Activated effector memory CD4-positive, alpha-beta T cell treated with Interleukin-2 at 50 U/mL for 16 hours (primary cell): ENCODE data around the gene CFAP45.
A peak's percentile ranks its signal among the peaks of the same experiment; 100 is the strongest.

Experiments
- DNase-seq: peaks from one replicate; pipeline ENCODE4 v3.0.0-alpha.2; 2020

The CFAP45 gene

DNA sequence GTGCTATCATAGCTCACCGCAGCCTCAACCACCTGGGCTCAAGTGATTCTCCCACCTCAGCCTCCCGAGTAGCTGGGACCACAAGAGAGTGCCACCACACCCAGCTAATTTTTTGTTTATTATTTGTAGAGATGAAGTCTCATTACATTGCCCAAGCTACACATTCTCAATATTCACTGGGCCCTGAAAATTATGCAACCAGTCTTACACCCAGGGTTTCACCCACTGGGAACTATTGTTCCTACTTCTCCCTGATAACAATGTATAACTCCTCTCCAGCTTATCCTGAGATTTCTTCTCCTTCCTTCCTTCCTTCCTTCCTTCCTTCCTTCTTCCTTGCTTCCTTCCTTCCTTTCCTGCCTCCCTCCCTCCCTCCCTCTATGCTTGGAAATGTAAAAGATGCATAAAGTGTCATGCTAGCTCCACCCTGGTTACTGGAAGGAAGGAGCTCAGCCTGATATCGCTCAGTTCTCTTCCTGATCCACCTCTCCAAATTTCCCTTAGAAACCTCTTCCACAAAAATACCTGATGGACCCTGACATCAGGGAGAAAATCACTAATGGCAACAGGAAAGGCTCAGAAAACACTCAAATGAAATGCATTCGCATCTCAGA is 26.3 kb downstream of the CFAP45 start:
- DNase-seq: no peak

DNA sequence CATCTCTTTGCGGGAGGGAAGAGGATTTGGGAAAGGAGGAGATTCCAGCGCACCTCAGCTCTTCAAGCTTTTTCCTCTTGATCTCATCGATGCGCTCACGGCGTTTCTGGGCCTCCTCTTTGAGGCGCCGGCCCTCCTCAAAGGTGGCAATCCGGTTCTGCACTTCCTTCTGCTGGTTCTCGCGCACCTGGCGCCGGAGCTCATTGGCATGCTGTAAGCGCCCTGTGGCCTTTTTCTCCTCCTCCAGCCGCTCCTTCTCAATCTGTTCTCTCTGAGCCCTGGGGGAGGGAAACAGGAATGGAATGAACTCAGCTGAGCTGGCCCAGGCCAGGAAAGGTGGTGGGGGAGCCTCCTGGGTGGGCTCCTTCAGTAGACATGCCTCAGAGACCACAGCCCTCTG is 27.1 kb downstream of the CFAP45 start:
- DNase-seq: no peak

DNA sequence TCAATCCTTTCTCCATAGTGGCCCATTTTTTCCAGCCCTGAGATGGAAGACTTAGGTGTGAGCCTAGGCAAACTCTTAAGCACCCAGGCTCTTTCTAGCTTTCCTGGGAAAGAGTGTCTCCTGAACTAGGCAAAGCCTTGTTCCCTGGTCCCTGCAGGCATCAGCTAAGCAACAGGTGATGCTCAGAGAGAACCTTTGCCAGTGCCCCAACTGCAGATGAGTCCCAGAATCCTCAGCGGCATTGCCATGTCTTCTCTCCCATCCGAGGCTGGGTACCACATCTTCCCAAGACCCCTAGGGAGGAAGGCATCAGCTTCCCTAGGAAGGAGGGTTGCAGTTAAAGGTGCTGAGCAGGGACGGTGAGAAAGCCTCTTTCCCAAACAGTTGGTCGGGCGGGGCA is 29.3 kb downstream of the CFAP45 start:
- no peak for DNase-seq

DNA sequence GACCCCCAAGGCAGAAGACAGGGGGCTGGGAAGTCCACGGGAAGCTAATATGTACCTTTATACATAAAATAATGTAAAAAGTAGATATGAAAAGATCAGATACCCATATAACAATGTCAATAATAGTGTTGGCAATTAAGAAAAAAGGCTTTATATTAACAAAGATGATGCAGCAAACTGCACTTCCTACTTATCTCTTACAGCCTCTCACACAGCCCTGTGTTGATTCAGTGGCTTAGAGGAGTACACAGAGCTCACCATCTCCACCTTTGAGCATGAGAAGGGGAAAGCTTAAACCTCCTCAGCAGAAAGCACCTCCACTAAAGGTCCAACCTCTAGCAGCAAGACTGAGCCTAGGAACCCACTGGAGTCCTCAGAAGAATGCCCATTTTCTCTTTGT is 30.4 kb downstream of the CFAP45 start:
- DNase-seq: no peak

DNA sequence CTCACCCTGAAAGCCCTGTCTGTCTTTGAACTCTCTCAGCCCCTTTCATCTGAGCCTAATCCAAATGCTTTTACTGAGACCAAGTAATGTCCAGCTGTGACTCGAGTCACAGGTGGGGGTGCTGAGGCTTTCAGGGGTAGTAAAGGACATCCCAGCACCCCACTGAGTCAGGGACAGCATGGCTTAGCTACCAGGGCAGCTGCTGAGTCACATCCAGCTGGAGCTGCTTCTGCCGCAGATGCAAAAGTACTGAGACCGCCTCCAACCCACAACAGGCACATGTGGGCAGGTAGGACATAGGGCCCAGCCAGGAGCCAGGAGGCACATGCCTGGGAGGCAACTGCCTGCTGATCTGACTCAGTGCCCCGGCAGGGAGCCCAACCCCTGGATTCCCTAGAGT is 30.8 kb downstream of the CFAP45 start:
- no peak for DNase-seq

DNA sequence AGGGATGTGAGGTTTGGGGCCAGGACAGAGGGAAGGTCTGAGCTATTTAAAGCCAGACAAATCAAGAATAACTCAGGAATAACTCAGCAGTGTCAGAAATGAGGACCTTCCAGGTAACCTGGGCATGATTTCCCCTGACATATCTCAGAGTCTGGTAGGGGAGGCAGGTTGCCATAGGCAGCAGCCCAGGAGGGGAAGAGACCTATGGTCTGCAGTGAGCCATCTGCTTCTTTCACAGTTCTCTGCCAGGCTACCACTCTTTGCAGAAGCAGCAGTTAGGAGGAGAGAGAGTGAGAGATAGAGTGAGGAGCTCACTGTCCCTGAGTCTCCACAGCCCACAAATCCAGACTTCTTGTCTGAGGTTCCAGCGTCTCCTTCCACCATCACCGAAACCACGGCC is 31.2 kb downstream of the CFAP45 start:
- no peak for DNase-seq

DNA sequence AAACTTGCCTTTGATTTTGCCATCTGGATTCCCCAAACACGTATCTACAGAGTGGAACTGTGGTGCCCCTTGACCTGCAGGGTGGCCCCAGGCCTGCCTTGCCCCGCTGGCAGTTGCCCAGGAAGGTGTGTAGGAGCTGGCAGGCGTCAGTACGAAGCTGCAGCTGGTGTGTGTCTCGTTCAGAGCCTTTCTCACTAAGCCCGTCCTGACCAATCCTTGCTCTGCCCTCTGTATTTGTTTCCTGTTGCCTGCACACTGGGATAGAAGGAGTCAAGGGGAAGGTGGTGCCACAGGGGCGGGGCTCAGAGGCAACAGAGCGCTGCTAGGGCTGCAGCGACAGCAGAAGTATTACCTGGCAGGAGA is 32.3 kb downstream of the CFAP45 start:
- no peak for DNase-seq

DNA sequence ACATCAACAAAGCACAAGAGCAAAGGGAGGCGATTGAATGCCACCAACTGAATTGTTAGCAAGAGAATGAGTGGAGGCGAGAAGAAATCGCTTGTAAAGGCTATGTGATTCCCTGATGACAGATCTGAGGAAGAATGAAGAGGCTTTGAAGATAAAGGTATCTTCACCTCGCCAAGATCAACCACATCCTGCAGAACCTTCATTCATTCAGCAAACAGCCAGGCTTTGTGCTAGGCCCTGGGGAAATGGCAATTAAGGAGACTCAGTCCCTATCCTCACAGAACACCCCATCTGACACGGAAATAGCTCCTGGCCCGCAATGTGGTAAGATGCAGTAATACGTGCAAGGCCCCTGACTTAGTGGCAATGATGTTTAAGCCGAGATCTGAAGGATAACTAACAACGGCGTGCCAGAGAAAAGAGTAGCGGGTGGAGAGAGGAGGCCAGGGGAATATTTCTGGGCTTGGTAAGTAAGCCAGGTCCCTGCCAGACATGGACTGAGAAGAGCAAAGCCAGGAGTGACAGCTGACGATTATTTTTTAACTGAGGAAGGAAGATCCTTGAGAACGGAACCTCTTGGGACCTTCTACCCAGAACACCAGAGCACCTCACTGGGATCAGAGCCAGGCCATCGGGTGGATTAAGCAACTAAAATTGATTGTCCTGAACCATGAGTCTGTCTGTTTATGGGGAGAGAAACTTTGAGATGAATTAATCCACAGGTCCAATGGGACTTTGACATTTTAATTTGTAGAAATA is 32.9 kb downstream of the CFAP45 start:
- DNase-seq: no peak

DNA sequence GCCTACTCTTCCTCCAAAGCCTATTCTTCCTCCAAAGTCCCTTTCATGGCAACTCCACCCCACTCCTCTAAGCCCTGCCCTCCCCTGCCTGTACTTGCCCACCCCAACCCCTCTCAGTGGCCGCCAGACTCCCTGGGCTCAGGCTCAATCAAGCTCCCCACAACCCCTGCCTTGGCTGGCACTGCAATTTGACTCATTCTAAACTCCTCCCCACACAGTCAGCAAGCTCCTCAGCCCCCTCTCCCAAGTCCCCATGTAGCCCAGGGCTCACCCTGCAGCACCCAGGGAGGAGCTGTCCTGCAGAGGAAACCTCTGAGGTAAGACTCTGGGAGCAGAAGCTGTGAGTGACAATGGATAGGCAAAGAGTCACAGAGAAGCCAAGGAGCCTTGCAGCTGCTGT is 33.9 kb downstream of the CFAP45 start:
- DNase-seq: no peak

DNA sequence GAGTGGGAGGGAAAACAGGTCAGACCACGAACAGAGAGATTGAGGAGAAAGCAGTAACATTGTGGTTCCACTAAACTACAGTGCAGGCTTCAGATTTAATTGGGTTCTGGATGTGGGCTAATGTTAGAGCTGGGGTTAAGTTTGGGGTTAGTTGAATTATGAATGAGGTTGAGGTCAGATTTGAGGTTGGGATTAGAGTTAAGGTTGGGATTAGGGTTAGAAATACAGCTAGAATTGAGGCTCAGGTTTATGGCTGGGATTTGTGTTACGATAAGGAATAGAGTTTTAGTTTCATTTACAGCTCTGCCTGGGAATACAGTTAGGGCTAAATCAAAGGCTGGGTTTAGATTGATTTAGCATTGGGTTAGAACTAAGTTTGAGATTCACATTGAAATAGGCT is 35.7 kb downstream of the CFAP45 start:
- DNase-seq: no peak

DNA sequence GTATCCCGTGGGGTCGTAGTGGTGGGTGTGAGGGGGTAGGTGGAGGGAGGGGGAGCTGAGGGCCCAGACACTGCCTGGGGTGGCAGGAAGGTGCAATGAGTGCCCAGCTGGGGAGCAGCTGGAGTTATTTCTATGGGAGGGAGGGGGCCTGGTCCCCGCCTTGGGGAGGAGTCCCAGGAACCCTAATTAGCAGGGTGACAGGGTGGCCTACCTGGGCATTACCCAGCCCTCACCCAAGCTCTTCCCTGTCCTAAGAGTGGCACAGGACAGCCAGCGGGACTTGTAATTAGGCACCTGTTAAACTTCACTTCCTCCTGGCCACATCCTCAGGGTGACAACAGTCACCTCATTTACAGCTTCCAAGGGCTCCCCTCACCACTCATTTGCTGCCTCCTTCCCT is 37.4 kb downstream of the CFAP45 start, which contains the start of gene VSIG8:
Gene VSIG8 (minus strand): TSS at position 101 of the 400 bp plus-strand sequence. CDS start 136 bp downstream, outside the sequence.
- no peak for DNase-seq

DNA sequence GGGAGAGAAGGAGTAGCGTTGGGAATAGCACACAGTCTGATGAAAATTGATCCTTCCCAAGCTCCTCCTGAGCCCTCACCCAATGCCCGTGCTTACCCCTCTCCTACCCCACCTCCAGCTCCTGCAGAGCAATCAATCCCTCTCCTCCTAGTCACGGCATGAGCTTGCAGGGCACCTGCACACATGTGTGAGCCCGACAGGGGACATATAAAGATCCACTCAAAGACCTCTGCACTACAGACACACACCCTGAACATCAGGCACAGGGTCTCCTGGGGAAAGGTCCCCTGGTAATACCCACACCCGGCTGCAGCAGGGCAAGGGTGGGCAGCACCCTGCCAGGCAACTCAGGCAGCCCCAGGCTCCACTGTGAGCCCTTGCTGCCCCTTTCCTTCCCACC is 37.9 kb downstream of the CFAP45 start:
- DNase-seq: no peak

DNA sequence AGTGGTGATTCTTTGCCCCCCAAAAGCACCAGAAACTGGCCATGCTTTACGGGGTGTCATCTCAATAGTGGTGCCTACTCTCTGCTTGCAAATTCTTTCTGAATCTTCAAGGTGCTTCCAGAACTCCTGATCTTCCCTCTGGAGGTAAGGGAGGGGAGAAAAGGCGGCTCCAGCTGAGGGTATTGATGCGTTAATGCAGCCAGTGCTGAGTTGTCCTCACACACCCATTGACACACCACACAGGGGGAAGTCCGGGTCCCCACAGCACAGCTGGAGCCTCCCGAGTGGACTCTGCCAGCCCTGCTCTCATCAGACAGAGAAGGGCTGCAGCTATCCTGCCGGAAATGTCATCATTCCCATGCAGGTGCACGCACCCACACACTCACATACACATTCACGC is 38.7 kb downstream of the CFAP45 start:
- no peak for DNase-seq

DNA sequence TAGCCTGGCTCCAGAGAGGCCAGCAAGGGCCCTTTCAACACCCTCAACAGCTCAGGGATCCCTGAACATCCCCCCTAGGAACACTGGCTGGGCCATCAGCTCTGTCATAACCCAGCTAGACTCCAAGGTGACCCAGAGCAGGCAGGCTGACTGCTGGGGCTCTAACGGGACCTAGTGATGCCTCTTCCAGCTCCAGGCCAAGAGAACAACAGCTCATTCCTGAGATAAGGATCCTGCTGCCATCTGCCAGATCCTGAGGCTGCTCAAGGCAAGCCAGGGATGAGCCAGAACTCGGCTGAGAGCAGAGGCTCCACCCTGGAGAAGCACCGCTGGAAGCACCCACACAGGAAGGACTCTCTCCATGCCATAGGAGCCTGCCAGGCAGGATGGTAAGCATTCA is 39.5 kb downstream of the CFAP45 start:
- no peak for DNase-seq

DNA sequence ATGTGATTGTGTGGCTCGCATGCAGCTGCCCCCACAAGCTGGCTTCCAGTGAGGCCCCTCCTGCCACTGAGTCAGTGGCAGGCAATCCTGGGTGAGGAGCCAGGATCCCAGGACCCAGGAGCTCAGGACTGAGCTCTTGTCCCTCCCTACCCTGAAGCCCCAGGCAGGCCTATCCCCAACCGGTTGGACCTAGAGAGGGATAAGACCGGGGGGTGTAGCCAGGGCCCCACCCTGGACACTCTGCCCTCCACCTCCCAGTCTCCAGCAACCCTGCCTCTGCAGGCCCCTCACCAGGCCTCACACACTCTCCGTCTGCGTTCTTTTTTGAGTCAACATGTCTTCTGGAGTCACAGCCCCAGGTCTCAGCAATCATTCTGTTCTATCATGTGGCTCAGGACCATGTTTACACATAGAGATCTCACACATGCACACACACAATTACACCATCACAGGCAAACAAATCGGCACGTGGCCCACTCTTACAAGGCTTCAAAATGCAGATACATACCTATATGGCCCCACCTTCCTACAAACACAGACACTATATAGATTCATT is 40.1 kb downstream of the CFAP45 start:
- DNase-seq: no peak

DNA sequence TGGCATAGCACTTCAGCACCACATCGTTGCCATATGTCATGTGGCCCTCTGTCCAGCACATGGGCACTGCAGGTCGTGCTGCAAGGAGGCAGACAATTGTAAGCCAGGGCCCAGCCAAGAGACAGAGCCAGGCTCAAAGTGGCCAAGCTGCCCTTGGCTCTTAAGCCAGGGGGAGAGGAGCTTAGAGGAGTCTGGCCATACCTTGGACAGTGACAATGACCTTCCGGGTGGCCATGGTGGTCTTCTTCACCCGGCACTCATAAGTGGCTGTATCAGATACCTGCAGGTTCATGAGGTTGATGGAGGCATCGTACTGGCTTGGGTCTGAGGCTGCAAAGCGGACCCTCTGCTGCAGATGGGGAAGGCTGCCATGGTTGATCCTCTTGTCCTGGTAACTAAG is 42.1 kb downstream of the CFAP45 start:
- no peak for DNase-seq

DNA sequence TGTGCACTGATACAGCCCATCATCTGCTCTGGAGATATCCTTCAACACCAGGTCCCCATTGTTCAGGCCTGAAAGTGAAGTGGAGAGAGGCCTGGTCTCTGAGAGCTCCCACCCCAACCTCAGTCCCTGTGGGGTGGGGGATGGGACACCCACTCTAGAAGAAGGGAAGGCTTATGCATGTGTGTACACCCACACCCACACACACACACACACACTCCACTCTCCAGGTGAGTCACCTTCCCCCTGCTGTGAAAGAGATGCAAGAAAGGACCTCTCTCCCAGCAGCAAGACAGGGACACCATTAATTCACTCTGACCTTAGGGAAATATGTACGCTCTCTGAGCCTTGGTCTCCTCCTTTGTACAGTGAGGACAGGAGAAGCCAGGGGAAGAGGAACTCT is 43.4 kb downstream of the CFAP45 start:
- no peak for DNase-seq

DNA sequence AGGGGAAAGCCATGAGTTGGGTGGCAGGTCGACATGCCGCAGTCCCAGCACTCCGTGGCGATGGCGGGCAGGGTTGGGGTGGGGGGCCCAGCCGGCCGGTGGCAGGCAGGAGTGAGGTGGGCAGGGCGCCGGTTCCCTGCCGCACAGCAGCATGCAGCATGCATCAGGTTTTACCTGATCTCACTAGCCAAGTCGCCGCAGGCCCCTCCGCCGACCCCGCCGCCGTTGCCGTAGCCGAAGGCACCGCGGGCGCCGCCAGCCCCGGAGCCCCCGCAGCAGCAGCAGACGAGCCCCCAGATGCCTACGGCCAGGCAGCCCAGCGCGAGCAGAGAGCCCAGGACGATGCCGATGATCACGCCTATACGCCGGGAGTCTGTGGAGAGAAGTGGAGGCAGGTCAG is 44.3 kb downstream of the CFAP45 start:
- DNase-seq: no peak

DNA sequence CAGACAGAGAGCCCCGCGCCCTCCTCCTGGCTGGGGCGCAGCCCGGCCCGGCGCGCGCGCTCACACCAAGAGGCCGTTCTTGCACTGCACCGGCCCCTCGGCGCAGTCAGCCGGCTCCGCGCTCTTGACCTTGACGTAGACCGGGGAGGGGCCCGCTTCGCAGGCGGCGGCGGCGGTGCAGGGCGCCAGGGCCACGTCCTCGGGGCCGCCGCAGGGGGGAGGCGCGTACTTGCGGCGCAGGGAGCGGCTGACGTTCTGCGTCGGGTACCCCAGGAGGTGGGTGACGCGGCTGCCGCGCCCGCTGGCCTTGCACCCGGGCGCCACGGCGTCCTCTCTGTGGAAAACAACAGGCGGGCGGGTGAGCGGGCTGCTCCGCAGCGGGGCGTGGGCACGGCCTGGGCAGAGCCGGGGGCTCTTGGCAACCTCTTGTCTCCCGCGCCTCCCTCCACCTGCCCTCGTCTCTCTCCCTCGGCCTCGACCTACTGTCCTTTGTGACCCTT is 45.2 kb downstream of the CFAP45 start:
- DNase-seq: peak; percentile 69

DNA sequence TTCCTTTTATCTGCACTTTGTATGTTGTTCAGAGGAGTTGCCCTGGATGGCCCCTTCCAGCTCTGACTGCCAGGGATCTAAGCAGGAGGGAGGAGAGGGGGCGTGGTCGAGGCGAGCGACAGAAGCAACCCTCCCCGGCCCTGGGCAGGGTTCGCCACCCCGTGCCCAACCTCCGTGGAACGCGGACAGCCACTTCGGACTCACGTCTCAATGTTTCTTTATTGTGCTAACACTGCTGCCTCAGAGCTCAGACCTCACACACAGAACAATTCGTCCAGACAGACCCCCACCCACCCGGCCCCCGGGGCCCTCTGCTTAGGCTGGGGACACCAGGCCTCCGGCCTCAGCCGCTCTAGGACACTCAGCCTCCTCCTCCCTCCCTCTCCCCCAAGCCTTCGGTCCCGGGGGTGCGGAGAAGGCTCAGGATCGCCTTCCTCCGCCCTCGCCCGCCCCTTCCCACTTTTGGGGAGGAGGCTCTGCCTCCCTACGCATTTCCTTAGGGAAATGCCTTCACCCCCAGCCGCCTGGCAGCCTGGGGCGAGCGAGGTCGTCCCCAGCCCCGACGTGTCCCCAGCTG is 45.8 kb downstream of the CFAP45 start:
- DNase-seq: no peak

DNA sequence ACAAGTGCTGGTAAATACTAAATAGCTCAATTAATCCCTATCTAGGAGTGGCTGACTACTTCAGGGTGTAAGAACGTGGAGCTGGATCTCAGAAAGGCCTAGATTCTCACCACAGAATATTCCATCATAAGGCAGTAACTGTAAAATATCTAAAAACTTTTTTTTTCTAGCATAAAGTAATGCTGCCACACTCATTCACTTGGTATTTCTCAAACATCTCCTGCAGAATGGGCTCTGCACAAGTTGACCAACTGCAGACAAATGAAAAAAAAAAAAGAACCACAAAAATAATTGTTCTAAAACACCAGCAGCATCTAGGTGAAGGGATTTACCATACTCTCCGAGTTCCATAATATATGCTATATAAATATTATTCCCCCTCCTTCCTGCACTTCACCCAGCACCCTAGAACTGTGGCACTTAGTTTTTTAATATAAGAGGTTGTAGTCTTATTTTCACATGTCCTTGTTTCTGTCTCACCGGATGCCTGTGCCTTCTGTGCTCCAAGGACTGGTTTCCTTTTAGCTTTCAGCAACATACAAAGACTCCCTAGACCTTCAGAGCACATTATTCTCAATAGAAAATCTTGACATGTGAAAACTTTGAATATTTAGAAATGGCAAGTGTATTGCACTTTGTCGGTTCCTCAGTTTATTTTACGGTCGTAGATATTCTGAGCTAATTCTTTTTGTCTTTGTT is 46.4 kb downstream of the CFAP45 start:
- DNase-seq: no peak

DNA sequence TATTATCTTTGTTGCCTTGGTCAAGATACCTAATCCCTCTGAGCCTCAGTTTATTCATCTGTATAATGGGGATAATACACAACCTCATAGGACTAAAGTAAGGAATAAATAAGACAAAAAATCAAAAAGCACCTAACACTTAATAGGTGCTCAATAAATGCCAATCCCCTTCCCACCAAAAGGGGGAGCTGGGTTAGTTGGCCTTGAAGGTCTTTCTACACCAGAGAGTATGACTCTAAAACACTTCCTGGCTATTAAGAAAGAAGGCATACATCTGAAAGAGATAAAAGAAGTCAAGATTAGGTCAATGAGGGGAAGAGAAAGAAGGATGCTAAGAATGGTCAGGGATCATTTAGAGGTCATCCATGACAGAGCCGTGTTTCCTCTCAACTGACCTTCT is 48.6 kb downstream of the CFAP45 start:
- DNase-seq: no peak

DNA sequence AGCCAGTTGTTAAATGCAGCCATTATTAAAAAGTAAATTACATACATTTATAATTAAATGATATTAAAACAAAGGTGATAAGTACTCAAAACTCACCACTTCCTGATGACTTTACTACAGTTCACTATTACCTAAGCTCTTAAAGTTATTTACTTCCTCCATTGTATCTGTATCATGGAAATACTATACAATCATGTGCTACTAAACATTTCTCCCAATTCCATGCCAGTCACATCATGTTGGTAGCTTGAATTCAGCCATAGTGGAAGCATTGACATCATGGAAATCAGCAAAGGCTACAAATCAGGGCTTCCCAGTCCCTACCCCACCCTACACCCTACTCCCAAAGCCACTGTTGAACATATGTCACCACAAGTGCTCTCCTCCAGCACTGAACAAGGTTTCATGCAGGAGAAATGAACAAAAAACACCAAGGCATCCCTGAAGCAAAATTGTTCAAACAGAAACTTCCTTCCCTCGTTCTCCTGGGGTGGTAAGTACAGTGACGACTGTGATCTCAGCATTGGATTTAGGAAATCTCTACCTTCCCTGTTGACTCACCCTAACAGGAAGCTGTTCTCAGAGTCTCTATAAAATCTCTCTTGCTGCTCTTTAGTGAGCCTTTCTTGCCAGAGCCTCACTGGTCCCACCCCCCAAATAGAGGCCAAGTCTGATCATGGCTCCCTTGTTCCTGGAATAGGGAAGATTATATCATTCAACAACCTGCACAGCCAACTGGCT is 50.2 kb downstream of the CFAP45 start:
- DNase-seq: no peak
